Suprapubic skin (tissue), 4 donors: ENCODE results near the gene AQR. TPM values are rescaled to one million over a fixed set of nuclear protein-coding genes. Genes with fewer than 3 reads are reported as not detected.

ENCODE experiments used
- DNase-seq, 2 donors: peaks; one replicate each; pipeline ENCODE4 v3.0.0-alpha.2; 2019; ENCODE audit warnings: low spot score in 2 of 2
- H3K27ac ChIP-seq: fragments of 200-600 bp; sonication (generic); one replicate; pipeline ENCODE4 v1.5.1; 2019
- H3K27me3 ChIP-seq: fragments of 200-600 bp; sonication (generic); one replicate; pipeline ENCODE4 v1.5.1; 2019
- H3K36me3 ChIP-seq: fragments of 200-600 bp; sonication (generic); one replicate; pipeline ENCODE4 v1.5.1; 2019
- H3K4me1 ChIP-seq: fragments of 200-600 bp; sonication (generic); one replicate; pipeline ENCODE4 v1.5.1; 2019
- H3K4me3 ChIP-seq: fragments of 200-600 bp; sonication (generic); one replicate; pipeline ENCODE4 v1.5.1; 2019; ENCODE audit warnings: mild to moderate bottlenecking
- H3K9me3 ChIP-seq: fragments of 200-600 bp; sonication (generic); one replicate; pipeline ENCODE4 v1.5.1; 2019
- CTCF ChIP-seq, 2 donors: fragments of 200-600 bp in 1 of 2; fragments of 450-650 bp in 1 of 2; sonication (generic) in 1 of 2; IDR thresholded peaks; one replicate each; pipeline ENCODE4 v1.5.1; 2016 to 2019; ENCODE audit warnings: antibody characterized with exemption in 2 of 2, mild to moderate bottlenecking in 1 of 2, moderate library complexity in 1 of 2
- EP300 ChIP-seq: sonication (generic); formaldehyde crosslinking; IDR thresholded peaks from one replicate; pipeline ENCODE4 v1.6.1; 2017; ENCODE audit warnings: antibody characterized with exemption
- POLR2A ChIP-seq, 2 donors: fragments of 450-650 bp; IDR thresholded peaks; one replicate each; pipeline ENCODE4 v1.6.1; 2017; ENCODE audit warnings: antibody characterized with exemption in 2 of 2, mild to moderate bottlenecking in 2 of 2, moderate library complexity in 2 of 2
- POLR2AphosphoS5 ChIP-seq, 3 donors: sonication (generic); formaldehyde crosslinking; IDR thresholded peaks; one replicate each; pipeline ENCODE4 v1.6.1; 2017; ENCODE audit warnings: antibody characterized with exemption in 3 of 3
- WGBS: methylation state at CpG from one replicate; pipeline ENCODE4 v1.1.5; 2018; 5-methylcytosine and 5-hydroxymethylcytosine counted together
- total RNA-seq, 4 donors: library from RNA; depleted of rRNA; stranded (reverse); fragments of >200 nt; gene quantifications; one replicate each; pipeline ENCODE4 v1.1.0, GENCODE V29; 2016

AQR gene
- total RNA-seq, 4 donors from 2014 or later: 21.8 to 41.1 (median 25.7) TPM

- no peak overlapping the region for H3K27ac ChIP-seq
- H3K36me3 ChIP-seq: no peaks in the 10 kb centered on the region
- no peak for TF ChIP-seq POLR2AphosphoS5 (IDR thresholded peaks at IDR 0.05)
- no peak for TF ChIP-seq POLR2A (IDR thresholded peaks at IDR 0.05)
- TF ChIP-seq EP300: no peak
- TF ChIP-seq CTCF (IDR thresholded peaks at IDR 0.05): no peak
- WGBS: 71% methylated on average over 3 of the region's 3 CpGs
- H3K27me3 ChIP-seq: no peaks in the 10 kb centered on the region
- H3K4me3 ChIP-seq: no peak overlapping the region
- no peaks in the 10 kb centered on the region for H3K9me3 ChIP-seq
- no peaks in the 10 kb centered on the region for H3K4me1 ChIP-seq
- DNase-seq: no peak
These were observed 34.4 kb upstream of the AQR start for GRCh38 chr15:35003928-35004327.

GRCh38 chr15:35000511-35000910 is 31.0 kb upstream of the AQR start:
- Histone ChIP-seq H3K36me3 (no peaks in the 10 kb centered on the region), H3K9me3 (no peaks in the 10 kb centered on the region), H3K4me3 (no peak overlapping the region), H3K4me1 (peaks cover 2% of the 10 kb centered on the region), H3K27ac (no peak overlapping the region), H3K27me3 (no peaks in the 10 kb centered on the region)
- WGBS: 14% methylated on average over 1 of the region's 1 CpG
- TF ChIP-seq POLR2AphosphoS5 (IDR thresholded peaks at IDR 0.05): peak in 1 of 3 donors; percentile 54
- no peak for TF ChIP-seq POLR2A (IDR thresholded peaks at IDR 0.05)
- DNase-seq: no peak

DNA sequence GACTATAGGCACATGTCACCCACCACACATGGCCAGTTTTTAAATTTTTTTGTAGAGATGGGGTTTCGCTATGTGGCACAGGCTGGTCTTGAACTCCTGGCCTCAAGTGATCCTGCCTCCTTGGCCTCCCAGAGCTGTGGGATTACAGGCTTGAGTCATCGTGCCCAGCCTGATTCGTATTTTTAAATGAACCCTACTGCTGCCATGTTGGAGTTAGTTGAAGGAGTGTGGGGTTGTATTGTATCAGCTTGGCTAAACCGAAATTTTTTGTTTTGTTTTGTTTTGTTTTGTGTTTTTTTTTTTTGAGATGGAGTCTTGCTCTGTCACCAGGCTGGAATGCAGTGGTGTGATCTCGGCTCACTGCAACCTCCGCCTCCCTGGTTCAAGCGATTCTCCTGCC is 30.4 kb upstream of the AQR start:
- Histone ChIP-seq H3K36me3 (no peaks in the 10 kb centered on the region), H3K4me1 (peaks cover 6% of the 10 kb centered on the region), H3K27ac (no peak overlapping the region), H3K9me3 (no peaks in the 10 kb centered on the region), H3K27me3 (no peaks in the 10 kb centered on the region), H3K4me3 (no peak overlapping the region)
- TF ChIP-seq POLR2AphosphoS5 (IDR thresholded peaks at IDR 0.05) (no peak), EP300 (no peak)
- WGBS: 85% methylated on average over 7 of the region's 7 CpGs
- no peak for DNase-seq

- no peak for DNase-seq
- peaks cover 24% of the 10 kb centered on the region for H3K4me1 ChIP-seq
- H3K27me3 ChIP-seq: no peaks in the 10 kb centered on the region
- H3K9me3 ChIP-seq: no peaks in the 10 kb centered on the region
- TF ChIP-seq CTCF (IDR thresholded peaks at IDR 0.05) (no peak), POLR2AphosphoS5 (IDR thresholded peaks at IDR 0.05) (no peak), POLR2A (IDR thresholded peaks at IDR 0.05) (no peak), EP300 (no peak)
- no peaks in the 10 kb centered on the region for H3K36me3 ChIP-seq
- WGBS: 70% methylated on average over 1 of the region's 1 CpG
- peak overlapping the region; percentile 56 for H3K27ac ChIP-seq
- no peak overlapping the region for H3K4me3 ChIP-seq
These were observed 25.4 kb upstream of the AQR start for GRCh38 chr15:34994925-34995324.

GRCh38 chr15:34993877-34994276 is 24.3 kb upstream of the AQR start:
- no peak for DNase-seq
- TF ChIP-seq POLR2A (IDR thresholded peaks at IDR 0.05): no peak
- TF ChIP-seq EP300: no peak
- TF ChIP-seq POLR2AphosphoS5 (IDR thresholded peaks at IDR 0.05): no peak
- H3K4me1 ChIP-seq: peaks cover 30% of the 10 kb centered on the region
- no peaks in the 10 kb centered on the region for H3K36me3 ChIP-seq
- H3K9me3 ChIP-seq: no peaks in the 10 kb centered on the region
- no peak overlapping the region for H3K4me3 ChIP-seq
- H3K27ac ChIP-seq: peak overlapping the region; percentile 18
- no peaks in the 10 kb centered on the region for H3K27me3 ChIP-seq
- WGBS: 88% methylated on average over 4 of the region's 4 CpGs

DNA sequence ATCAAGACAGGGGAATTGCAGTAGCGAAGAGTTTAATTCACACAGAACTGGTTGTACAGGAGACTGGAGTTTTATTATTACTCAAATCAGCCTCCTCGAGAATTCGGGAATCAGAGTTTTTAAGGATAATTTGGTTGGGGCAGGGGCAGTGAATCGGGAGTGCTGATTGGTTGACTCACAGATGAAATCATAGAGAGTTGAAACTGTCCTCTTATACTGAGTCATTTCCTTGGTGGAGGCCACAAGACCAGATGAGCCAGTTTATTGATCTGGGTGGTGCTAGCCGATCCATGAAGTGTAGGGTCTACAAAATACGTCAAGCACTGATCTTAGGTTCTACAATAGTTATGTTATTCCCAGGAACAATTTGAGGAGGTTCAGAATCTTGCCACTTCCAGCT is 23.9 kb upstream of the AQR start:
- peaks cover 33% of the 10 kb centered on the region for H3K4me1 ChIP-seq
- peak overlapping the region; percentile 18 for H3K27ac ChIP-seq
- H3K27me3 ChIP-seq: no peaks in the 10 kb centered on the region
- H3K9me3 ChIP-seq: no peaks in the 10 kb centered on the region
- no peak for TF ChIP-seq POLR2AphosphoS5 (IDR thresholded peaks at IDR 0.05)
- TF ChIP-seq CTCF (IDR thresholded peaks at IDR 0.05): no peak
- TF ChIP-seq EP300: no peak
- TF ChIP-seq POLR2A (IDR thresholded peaks at IDR 0.05): no peak
- no peaks in the 10 kb centered on the region for H3K36me3 ChIP-seq
- H3K4me3 ChIP-seq: no peak overlapping the region
- 86% methylated on average over 6 of the region's 6 CpGs for WGBS
- DNase-seq: no peak
